GM12864 (cell line): ENCODE data around the gene TMEM255A.

ENCODE experiments used
- DNase-seq: peaks from one replicate; pipeline ENCODE4 v3.0.0-alpha.2; 2011; ENCODE audit warnings: low read depth
- H3K4me3 ChIP-seq: 2 replicates; pipeline ENCODE4 v1.5.1; 2011; ENCODE audit warnings: mild to moderate bottlenecking, low read depth, low read length, control low read depth
- CTCF ChIP-seq: IDR thresholded peaks from 2 replicates; pipeline ENCODE4 v1.5.1; 2011; ENCODE audit warnings: low read depth, mild to moderate bottlenecking, moderate library complexity, low read length, control low read depth, inconsistent platforms; ENCODE audit errors: missing control alignments

TMEM255A gene

GRCh38 chrX:120306630-120307029 is 4.6 kb downstream of the TMEM255A start:
- TF ChIP-seq CTCF = no peak
- no peak for DNase-seq
- H3K4me3 ChIP-seq = no peak overlapping the region

- TF ChIP-seq CTCF = no peak
- no peak for DNase-seq
- H3K4me3 ChIP-seq = no peak overlapping the region
Observed at GRCh38 chrX:120305531-120306141, 5.6 kb downstream of the TMEM255A start.

GRCh38 chrX:120304256-120304655 is 7.0 kb downstream of the TMEM255A start:
- TF ChIP-seq CTCF = no peak
- H3K4me3 ChIP-seq = no peak overlapping the region; the same call in 1 of the 2 replicates
- DNase-seq = no peak

- DNase-seq = peak; percentile 47
- no peak for TF ChIP-seq CTCF
- peak overlapping the region; percentile 14; the same call in 1 of the 2 replicates for H3K4me3 ChIP-seq
Observed at GRCh38 chrX:120302434-120302833, 8.8 kb downstream of the TMEM255A start.

- no peak for DNase-seq
- no peak overlapping the region; the same call in 1 of the 2 replicates for H3K4me3 ChIP-seq
- TF ChIP-seq CTCF = no peak
Observed at GRCh38 chrX:120301960-120302359, 9.3 kb downstream of the TMEM255A start.

GRCh38 chrX:120301497-120301896 is 9.8 kb downstream of the TMEM255A start:
- no peak overlapping the region for H3K4me3 ChIP-seq
- DNase-seq = no peak
- no peak for TF ChIP-seq CTCF

- TF ChIP-seq CTCF = peak; percentile 2
- no peak for DNase-seq
- H3K4me3 ChIP-seq = no peak overlapping the region
Observed at GRCh38 chrX:120299928-120300327, 11.3 kb downstream of the TMEM255A start.
